Stimulated activated effector memory CD8-positive, alpha-beta T cell treated with anti-CD3 and anti-CD28 coated beads, Interleukin-12 subunit alpha, Interleukin-12 subunit beta, amount 100 ng/mL, for 72 hours (primary cell): Measurements from ENCODE around the gene DOCK2.

Experiments
- ATAC-seq: fragments of 150-1000 bp; cut with Tn5 transposase; 2 replicates; pipeline ENCODE4 v1.10.0; 2021
- DNase-seq, 2 donors: peaks; one replicate each; pipeline ENCODE4 v3.0.0; 2021 to 2022; ENCODE audit warnings: low spot score in 2 of 2
- H3K27ac Mint-ChIP-seq: one replicate; pipeline ENCODE4 v1.8.0; 2022; ENCODE audit warnings: mild to moderate bottlenecking, mixed read lengths
- H3K36me3 Mint-ChIP-seq: one replicate; pipeline ENCODE4 v1.8.0; 2022; ENCODE audit warnings: mild to moderate bottlenecking, mixed read lengths
- H3K4me1 Mint-ChIP-seq: one replicate; pipeline ENCODE4 v1.8.0; 2022; ENCODE audit warnings: mixed read lengths
- H3K4me3 Mint-ChIP-seq: one replicate; pipeline ENCODE4 v1.8.0; 2022; ENCODE audit warnings: mild to moderate bottlenecking, mixed read lengths
- H3K9me3 Mint-ChIP-seq: one replicate; pipeline ENCODE4 v1.8.0; 2022; ENCODE audit warnings: mixed read lengths

DOCK2 gene

DNA sequence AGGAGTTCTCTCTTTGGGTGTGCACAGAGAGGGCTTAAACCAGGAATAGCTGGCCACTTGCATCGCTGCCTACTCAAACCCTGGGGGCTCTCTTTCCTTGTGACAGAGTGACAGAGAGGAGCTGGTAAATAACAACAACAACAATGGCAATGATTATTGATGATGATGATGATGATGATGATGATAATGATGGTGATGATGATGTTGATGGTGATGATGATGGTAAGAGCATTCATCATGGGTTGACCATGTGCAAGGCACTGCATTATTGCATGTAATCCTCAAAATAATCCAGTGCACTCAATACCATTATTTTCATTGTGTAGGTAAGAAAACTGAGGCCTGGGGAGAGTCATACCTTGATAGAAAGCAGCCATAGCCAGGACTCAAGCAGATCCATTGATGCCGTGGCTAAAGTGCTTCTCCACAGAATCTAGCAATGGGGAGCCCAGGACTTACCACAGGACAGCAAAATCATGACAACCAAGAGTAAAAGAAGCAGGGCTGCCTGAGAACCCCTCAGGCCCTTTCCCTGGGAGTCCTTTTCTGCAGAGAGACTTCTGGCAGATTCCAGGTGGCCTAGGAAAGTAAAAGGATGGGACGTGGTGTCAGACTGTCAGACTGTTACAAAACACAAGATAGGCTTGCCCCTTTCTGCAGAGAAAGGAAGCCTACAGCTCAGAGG, 473.5 kb downstream of the DOCK2 start:
- no peaks in the 10 kb centered on the region for H3K36me3 Mint-ChIP-seq
- no peak overlapping the region for H3K27ac Mint-ChIP-seq
- no peaks in the 10 kb centered on the region for H3K4me1 Mint-ChIP-seq

DNA sequence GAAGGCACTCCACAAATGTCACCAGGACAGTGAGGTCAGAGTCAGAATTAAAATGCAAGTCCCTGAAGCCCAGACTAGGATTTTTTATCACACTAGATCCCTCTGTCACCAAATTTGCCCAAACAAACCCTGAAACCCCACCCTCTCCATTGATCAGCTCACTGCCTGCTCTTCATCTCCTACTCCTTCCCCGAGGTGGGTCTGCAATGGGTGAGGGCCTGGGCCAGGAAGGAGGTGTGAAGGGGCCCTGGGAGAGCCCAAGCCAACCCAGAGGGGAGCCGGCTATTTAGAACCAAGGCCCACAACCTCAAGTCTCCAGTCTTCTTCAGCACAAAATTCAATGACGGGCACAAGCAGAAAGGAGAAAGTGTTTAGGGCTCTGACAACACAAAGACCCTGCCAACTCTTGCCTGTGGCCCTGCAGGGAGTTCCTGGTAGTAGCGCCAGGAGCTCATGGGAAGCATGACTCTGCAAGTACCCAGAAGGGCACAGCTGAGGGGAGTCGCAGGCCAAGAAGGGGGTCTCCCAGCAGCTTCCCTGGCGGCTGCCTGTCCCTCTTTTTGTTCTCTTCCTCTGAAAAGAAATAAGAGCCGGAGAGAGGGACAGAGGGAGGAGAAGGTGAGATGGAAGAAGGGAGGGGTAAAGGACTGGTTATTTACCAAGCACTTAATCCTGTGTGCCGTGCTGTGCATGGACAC, 474.2 kb downstream of the DOCK2 start:
- no peaks in the 10 kb centered on the region for H3K36me3 Mint-ChIP-seq
- no peak overlapping the region for H3K27ac Mint-ChIP-seq
- no peaks in the 10 kb centered on the region for H3K4me1 Mint-ChIP-seq
- DNase-seq = no peak
- no peak for ATAC-seq
- H3K4me3 Mint-ChIP-seq = no peak overlapping the region
- no peaks in the 10 kb centered on the region for H3K9me3 Mint-ChIP-seq

More for the DNA sequence above, 473.5 kb downstream of the DOCK2 start:
- DNase-seq (no peak), ATAC-seq (no peak)
- H3K4me3 Mint-ChIP-seq = no peak overlapping the region
- no peaks in the 10 kb centered on the region for H3K9me3 Mint-ChIP-seq

DNA sequence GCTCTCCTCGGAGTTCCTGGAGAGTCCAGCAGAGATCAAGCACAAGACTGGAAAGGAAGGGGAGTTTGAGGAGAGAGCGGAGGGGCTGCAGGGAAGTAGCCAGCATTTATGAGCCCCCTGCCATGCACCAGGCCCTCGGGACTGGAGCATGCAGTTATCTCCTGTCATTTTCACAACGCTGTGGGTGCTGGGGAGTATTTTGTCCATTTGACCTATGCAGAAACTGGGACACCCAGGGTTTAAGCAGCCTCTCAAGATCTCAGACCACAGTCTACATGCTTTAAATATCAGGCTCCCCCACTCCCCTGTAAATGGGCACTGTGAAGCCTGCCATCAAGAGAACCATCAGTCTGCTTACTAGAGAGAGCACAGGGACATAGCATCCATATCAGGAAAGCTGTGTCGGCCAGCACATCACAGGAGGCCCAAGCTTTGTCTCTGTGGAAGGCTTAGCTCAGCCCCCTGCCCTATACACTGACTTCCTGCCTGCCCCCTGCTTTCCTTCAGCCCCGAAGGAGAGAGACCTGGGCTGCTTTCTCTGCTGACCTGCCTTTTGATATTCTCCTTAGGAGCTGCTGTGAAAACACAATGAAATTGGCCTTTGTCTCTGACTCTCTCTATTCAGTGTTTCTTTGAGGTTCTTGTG, 475.9 kb downstream of the DOCK2 start:
- Mint-ChIP-seq H3K36me3 (no peaks in the 10 kb centered on the region), H3K27ac (no peak overlapping the region), H3K9me3 (no peaks in the 10 kb centered on the region), H3K4me1 (no peaks in the 10 kb centered on the region), H3K4me3 (no peak overlapping the region)
- DNase-seq = no peak
- ATAC-seq = no peak

DNA sequence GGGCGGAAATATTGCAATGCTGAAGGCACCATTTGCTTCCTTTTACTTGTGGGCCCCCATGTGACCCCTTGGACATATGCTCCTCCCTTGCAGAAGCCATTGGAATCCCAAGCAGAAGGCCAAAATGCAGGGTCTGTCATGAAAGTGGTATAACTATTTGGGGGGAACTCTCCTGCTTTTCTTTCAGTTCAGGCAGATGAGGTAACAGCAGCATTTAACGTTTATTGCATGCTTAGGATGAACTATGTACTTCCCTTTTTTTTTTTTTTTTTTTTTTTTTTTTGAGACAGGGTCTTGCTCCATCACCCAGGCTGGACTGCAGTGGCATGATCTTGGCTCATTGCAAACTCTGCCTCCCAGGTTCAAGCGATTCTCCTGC, 476.4 kb downstream of the DOCK2 start:
- no peak overlapping the region for H3K4me3 Mint-ChIP-seq
- H3K9me3 Mint-ChIP-seq = no peaks in the 10 kb centered on the region
- no peak for ATAC-seq
- no peak for DNase-seq
- H3K4me1 Mint-ChIP-seq = no peaks in the 10 kb centered on the region
- H3K27ac Mint-ChIP-seq = no peak overlapping the region
- no peaks in the 10 kb centered on the region for H3K36me3 Mint-ChIP-seq

GRCh38 chr5:170114271-170114670, 477.2 kb downstream of the DOCK2 start:
- H3K36me3 Mint-ChIP-seq = no peaks in the 10 kb centered on the region
- no peak overlapping the region for H3K4me3 Mint-ChIP-seq
- H3K9me3 Mint-ChIP-seq = no peaks in the 10 kb centered on the region
- no peak for DNase-seq
- no peak overlapping the region for H3K27ac Mint-ChIP-seq
- no peak for ATAC-seq
- no peaks in the 10 kb centered on the region for H3K4me1 Mint-ChIP-seq

GRCh38 chr5:170115925-170116324, 478.9 kb downstream of the DOCK2 start:
- Mint-ChIP-seq H3K9me3 (no peaks in the 10 kb centered on the region), H3K27ac (no peak overlapping the region), H3K4me1 (no peaks in the 10 kb centered on the region), H3K36me3 (no peaks in the 10 kb centered on the region), H3K4me3 (no peak overlapping the region)
- ATAC-seq (no peak), DNase-seq (no peak)

DNA sequence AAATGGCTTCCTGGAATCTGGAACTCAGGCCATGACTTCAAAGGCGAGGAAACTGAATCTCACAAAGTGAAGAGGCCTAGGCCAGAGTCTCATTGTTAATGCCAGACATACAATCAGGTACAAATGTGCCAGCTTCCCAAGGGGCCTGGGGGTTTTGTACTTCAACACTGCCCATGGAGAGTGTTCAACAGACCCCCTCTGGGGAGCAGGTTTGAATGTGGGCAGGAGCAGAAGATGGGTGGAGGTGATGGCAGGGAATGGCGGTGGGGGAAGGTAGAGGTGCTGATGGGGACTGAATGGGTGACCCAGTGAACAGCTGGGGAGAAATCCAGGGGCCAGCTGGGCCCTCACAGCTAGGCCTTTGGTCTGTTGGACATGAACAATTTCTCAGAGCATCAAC, 480.7 kb downstream of the DOCK2 start:
- Mint-ChIP-seq H3K4me3 (no peak overlapping the region), H3K36me3 (no peaks in the 10 kb centered on the region), H3K9me3 (no peaks in the 10 kb centered on the region), H3K27ac (no peak overlapping the region), H3K4me1 (no peaks in the 10 kb centered on the region)
- no peak for DNase-seq
- no peak for ATAC-seq

DNA sequence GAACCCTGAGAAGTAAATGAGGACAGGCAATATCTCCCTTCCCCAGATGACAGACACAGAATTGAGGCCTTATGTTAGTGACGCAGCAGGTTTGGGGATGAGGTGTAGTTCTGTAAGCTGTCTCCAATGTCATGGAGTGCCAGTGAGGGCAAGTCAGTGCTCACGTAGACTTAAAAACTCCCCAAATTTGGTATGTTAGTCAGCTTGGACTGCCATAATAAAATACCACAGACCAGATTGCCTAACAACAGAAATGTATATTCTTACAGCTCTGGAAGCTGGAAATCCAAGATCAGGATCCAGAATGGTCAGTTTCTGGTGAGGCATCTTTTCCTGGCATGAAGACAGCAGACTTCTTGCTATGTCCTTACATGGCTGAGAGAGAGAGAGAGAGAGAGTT, 483.5 kb downstream of the DOCK2 start:
- no peak overlapping the region for H3K4me3 Mint-ChIP-seq
- no peak overlapping the region for H3K27ac Mint-ChIP-seq
- no peaks in the 10 kb centered on the region for H3K9me3 Mint-ChIP-seq
- H3K36me3 Mint-ChIP-seq = no peaks in the 10 kb centered on the region
- ATAC-seq (no peak), DNase-seq (no peak)
- no peaks in the 10 kb centered on the region for H3K4me1 Mint-ChIP-seq

GRCh38 chr5:170121321-170121720, 484.2 kb downstream of the DOCK2 start:
- no peaks in the 10 kb centered on the region for H3K4me1 Mint-ChIP-seq
- DNase-seq = no peak
- no peak overlapping the region for H3K27ac Mint-ChIP-seq

DNA sequence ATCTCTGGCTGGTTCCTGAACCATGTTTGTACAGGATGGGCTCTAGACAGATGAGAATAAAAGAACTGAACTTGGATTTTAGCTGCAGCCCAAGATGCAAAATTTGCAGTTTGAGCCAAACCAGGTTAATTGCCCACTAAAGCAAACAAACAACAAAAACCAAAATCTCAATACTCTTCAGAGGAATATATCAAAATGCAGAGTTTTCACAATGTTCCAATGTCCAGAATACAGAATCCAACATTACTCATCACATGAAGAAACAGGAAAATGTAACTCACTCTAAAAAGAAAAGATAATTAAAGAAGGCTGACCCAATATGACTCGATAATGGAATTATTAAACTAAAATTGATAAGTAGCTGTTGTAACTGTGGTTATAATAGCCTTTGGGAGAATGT, 489.0 kb downstream of the DOCK2 start:
- Mint-ChIP-seq H3K27ac (no peak overlapping the region), H3K36me3 (no peaks in the 10 kb centered on the region), H3K9me3 (no peaks in the 10 kb centered on the region), H3K4me3 (no peak overlapping the region), H3K4me1 (no peaks in the 10 kb centered on the region)
- DNase-seq (no peak), ATAC-seq (no peak)

More at GRCh38 chr5:170121321-170121720, 484.2 kb downstream of the DOCK2 start:
- ATAC-seq = no peak
- no peaks in the 10 kb centered on the region for H3K9me3 Mint-ChIP-seq
- no peaks in the 10 kb centered on the region for H3K36me3 Mint-ChIP-seq
- H3K4me3 Mint-ChIP-seq = no peak overlapping the region

GRCh38 chr5:170126626-170127025, 489.6 kb downstream of the DOCK2 start:
- Mint-ChIP-seq H3K27ac (no peak overlapping the region), H3K36me3 (no peaks in the 10 kb centered on the region), H3K4me3 (no peak overlapping the region), H3K4me1 (no peaks in the 10 kb centered on the region), H3K9me3 (no peaks in the 10 kb centered on the region)
- no peak for ATAC-seq
- DNase-seq = no peak

DNA sequence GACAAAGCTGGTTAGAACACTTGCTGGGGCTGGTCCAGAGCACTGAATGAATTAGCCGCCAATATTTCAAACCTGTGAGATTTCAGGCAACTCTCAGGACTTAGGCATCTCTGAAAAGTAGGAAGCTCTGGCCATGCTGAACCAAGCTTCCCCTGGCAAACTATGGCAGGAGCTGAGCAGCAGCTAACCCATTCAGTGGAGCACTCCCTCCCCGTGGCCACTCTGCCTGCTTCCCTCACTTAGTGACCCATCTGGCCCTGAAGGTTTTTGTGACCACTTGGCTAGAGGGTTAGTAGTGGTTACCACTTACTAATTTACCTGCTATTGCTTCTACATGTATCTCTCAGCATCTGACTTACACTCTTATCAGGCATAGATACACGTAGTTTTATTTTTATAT, 494.2 kb downstream of the DOCK2 start:
- no peak for ATAC-seq
- no peaks in the 10 kb centered on the region for H3K9me3 Mint-ChIP-seq
- H3K4me3 Mint-ChIP-seq = no peak overlapping the region
- no peaks in the 10 kb centered on the region for H3K36me3 Mint-ChIP-seq
- no peaks in the 10 kb centered on the region for H3K4me1 Mint-ChIP-seq
- no peak for DNase-seq
- no peak overlapping the region for H3K27ac Mint-ChIP-seq

GRCh38 chr5:170132269-170132975, 495.3 kb downstream of the DOCK2 start:
- Mint-ChIP-seq H3K4me3 (no peak overlapping the region), H3K36me3 (no peaks in the 10 kb centered on the region), H3K27ac (no peak overlapping the region), H3K4me1 (no peaks in the 10 kb centered on the region), H3K9me3 (no peaks in the 10 kb centered on the region)
- DNase-seq (no peak), ATAC-seq (no peak)
